Globus pallidus (tissue), 1 donor: ENCODE results near the gene SLC2A5.
"Not testable (repeated sequence)": the region's sequence is repeated elsewhere in the genome, so short reads cannot be mapped to it uniquely, and the experiment has no call there.

Source experiments
- DNase-seq: peaks from one replicate; pipeline ENCODE4 v3.0.0-alpha.2; 2015; ENCODE audit warnings: low spot score

Gene SLC2A5

GRCh38 chr1:9069326-9070100, at the start of gene SLC2A5:
SLC2A5 (minus strand) TSS chr1:9069635; CDS start chr1:9069536, 99 bp downstream.
- peak; percentile 71 for DNase-seq

- DNase-seq = no peak
Measured at GRCh38 chr1:9118186-9118585, 48.8 kb upstream of the SLC2A5 start.

DNA sequence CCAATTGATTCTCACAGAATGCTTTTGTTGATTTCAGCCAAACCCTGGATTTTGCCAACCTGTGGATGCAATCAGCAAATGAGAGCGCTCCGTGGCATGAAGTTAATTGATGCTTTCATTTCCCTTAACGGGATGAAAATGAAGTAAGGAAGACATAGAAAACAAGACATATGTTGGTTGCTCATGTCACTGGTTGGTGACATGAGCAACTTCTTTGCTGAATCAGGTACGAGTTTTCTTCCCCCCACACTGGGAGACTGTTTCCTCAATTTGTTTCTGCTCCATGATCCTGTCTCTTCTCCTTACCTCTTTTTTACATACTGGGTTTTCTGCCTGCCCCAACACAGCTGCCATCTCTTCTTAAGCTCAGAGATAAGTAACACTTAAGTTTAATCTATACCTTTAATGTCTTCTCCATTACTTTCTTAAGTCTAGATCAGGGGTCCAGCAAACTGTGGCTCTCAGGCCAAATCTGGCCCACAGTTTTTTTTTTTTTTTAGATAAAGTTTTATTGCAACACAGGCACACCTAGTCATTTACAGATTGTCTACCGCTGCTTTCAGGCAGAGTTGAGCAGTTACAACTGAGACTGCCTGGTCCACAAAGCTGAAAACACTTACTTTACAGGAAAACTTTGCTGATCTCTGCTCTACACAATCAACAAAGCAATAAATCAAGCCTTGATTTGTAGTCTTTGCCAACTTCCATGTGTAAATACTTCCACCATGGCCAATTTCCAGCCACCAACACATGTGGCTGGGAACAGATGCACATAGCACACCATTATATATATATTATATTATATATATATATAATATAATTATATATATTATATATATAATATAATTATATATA, 46.1 kb upstream of the SLC2A5 start:
- DNase-seq = no peak

DNA sequence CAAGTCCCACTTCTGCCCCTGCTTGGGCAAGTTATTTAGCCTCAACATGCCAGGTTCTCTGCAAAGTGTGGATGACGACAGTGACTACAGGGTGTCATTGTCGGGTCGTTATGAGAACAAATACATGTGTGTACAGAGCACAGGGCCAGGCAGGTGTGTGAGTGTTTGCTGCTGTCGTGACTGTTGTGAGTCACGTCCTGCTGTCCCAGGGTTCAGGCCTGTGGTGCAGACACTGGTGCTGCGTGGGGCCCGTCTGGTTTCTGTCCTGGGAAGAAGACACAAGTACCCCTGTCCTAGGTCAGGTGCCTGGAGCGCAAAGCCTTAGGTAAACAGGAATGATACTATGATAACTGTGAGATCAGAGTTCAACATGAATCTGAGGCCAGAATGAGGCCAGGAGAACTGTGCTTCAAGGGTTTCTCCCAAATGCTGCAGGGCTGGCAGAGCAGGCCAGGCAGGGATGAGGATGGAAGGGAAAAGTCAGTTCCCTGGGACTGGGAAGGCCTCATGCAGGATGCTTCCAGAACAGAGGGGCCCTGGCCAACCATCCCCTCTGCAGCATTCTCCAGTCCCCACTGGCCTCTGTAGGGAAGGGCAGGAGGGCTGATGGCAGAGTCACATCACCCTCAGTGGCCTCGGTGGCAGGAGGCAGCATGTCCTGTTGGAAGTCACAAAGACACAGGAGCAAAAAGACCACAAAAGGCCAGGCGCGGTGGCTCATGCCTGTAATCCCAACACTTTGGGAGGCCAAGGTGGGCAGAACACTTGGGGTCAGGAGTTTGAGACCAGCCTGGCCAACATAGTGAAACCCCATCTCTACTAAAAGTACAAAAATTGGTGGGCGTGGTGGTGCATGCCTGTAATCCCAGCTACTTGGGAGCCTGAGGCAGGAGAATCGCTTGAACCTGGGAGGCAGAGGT, 43.8 kb upstream of the SLC2A5 start:
- DNase-seq = no peak

- DNase-seq = no peak
Measured at GRCh38 chr1:9111957-9112356, 42.5 kb upstream of the SLC2A5 start.

GRCh38 chr1:9111357-9111691, 41.9 kb upstream of the SLC2A5 start:
- no peak for DNase-seq

GRCh38 chr1:9110669-9111356, 41.4 kb upstream of the SLC2A5 start:
- peak; percentile 79 for DNase-seq

DNA sequence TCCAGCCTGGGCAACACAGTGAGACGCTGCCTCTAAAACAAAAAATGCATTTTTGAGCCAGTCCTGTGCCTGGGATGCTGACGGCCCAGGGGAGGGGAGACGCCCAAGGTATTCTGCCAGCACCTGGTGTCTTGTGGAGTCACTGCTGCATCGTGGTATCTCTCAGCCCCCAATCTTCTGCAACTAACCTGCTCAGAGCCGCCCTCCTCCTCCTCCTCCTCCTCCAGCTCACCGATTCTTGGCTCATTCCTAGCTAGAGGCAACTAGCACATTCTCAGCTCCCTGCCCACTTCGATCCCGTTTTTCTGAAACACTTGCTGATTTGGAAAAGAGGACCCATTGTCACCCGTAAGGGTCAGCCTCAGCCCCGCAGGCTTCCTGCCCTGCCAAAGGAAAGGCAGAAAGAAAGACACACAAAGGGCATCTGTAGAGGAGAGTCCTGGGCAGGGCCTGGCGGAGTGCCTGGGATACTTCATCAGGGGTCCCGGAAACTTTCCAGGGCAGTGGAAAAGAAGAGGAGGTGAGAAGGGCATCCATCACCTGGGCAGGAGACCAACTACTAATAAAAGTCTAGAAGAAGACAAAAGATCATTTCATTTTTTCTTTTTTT, 38.7 kb upstream of the SLC2A5 start:
- DNase-seq = no peak

DNA sequence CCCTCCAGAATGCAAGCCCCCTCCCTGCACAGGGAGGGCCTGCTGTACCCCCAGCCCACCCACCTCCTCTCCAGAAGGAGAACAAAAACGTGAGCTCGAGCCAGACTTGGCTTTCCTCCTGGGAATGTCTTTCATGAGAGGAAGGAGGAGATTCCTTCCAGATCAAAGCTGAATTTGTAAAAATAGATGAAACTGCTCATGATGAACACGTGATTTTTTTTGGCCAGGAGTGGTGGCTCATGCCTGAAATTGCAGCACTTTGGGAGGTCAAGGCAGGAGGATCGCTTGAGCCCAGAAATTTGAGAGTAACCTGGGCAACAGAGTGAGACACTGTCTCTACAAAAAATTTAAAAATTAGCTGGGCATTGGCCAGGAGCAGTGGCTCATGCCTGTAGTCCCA, 37.7 kb upstream of the SLC2A5 start:
- no peak for DNase-seq

DNA sequence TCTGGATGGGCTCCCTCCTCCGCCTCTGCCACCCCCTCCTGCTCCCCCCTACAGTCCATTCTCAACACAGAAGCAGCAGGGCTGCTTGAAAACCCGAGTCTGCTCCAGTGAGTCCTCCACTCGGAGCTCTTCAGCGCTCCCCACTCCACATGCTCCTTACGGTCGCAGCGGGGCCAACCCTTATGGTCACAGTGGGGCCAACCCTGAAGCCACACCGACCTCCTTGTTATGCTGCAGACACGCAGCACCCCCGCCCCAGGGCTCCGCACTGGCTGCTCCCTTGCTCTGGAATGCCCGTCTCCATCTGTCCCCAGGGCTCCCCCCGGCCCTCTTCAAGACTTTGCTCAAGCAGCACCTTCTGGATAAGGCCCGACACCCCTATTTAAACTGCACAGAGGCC, 36.9 kb upstream of the SLC2A5 start:
- no peak for DNase-seq

DNA sequence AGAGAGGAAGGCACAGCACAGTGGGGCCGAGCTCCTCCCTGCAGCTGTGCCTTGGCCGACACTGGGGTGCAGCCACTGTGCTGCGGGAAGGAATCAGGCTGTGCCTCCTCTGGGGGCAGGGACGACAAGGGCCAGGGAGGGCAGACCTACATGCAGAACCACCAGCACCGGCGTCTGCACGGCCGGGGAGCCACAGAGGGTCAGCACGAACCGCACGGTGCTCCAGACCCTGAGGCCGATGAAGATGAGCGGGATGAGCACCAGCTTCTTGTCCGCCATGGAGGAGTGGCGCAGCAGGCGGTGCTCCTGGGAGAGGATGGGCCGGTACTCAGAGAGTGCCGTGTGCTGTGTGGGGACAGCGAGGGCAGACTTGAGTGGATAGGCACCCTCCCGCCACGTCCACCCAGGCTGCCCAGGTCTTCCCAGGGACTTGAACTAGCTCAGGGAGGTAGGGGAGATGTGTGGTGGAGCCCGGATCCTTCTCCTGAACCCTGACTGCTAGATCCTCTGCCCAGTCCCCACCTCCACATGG, 36.0 kb upstream of the SLC2A5 start:
- no peak for DNase-seq

DNA sequence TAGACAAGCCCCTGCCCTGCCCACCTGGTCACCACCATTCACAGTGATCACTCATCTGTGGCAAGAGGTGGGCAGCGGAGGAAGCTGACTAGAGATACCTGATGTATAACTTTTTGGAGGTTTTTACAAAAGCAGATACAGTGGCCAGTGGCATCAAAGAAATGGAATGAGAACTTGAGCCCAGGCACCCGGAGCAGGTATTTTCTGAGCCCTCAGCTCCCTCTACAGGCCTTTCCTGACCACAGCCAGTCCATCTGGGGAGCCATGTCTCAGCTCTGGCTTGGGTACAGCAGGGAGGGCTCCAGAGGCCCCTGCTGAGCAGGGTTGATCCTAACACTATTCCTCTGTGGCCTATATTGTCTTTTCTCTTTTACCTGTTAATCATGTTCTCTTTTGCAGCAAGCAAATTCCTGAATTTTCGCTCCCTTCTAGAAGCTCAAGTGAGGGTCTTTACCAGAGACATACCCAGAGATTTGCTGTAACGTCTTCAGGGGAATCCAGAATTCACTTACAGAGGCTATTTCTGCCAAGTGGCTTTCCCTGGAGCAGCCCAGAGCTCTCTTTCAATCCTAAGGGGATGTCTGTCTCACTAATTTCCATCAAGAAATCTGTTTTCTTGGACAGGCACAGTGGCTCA, 32.2 kb upstream of the SLC2A5 start:
- peak; percentile 31 for DNase-seq

- no peak for DNase-seq
Measured at GRCh38 chr1:9100471-9101043, 31.1 kb upstream of the SLC2A5 start.

DNA sequence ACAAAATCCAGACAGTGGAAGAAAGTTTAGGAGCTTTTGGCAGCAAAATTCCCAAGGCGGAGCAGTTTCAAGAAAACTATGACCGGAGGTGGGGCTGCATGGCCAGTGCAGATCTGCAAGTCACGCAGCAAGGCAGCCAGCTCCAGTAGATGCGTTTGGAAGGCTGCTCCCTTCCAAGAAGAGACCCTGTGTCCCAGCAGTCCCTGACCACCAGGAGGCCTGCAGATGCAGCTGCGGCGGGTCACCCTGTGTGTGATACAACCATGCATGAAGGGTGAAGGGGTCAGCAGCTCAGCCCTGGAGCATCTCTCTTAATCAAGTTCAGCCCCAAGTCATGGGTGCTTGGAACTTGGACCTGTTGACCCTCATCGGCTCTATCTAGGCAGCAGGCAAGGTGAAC, 30.1 kb upstream of the SLC2A5 start:
- no peak for DNase-seq

GRCh38 chr1:9097947-9098705, 28.7 kb upstream of the SLC2A5 start:
- no peak for DNase-seq

GRCh38 chr1:9095818-9096217, 26.4 kb upstream of the SLC2A5 start:
- no peak for DNase-seq

GRCh38 chr1:9093996-9094595, 24.7 kb upstream of the SLC2A5 start:
- DNase-seq = not testable (repeated sequence)

DNA sequence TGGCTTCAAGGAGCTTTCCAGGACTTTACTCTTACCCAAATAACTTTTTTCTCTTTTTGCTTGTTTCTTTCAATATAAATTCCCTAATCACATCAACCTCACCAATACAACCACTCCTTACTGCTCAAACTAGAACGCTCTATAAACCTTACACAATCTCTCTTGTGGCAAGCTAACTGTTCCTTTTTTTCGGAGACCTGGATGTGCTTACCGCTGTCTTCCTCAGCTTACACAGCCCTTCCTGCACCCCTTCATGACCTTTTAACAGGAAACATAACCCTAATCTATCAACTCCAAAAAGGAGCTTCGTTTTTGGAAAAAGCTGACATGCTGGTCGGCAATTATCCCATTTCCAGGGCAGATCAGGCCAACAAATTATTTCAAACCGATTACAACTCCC, 24.1 kb upstream of the SLC2A5 start:
- no peak for DNase-seq

DNA sequence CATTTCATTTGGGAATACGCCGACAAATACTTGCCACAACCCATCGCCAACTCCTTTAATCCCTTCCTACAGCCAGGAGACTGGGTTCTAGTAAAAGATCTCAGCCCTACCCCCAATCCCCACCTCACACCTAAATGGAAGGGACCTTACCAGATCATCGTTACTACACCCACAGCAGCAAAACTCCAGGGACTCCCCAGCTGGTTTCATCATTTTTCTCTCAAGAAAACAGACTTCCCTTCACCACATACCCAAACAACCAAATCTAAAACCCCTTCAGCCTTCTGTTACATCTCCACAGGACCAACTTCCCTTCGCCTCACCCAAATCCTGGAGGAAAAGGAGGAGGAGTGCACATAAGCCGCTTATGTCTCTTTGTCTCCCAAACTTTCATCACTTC, 23.7 kb upstream of the SLC2A5 start:
- no peak for DNase-seq
